ENCODE results near the gene SLC6A12. TPM values are rescaled to one million over a fixed set of nuclear protein-coding genes. Genes with fewer than 3 reads are reported as not detected.

Gene SLC6A12
- polyA plus RNA-seq, 1 experiment: 0.12 TPM

DNA sequence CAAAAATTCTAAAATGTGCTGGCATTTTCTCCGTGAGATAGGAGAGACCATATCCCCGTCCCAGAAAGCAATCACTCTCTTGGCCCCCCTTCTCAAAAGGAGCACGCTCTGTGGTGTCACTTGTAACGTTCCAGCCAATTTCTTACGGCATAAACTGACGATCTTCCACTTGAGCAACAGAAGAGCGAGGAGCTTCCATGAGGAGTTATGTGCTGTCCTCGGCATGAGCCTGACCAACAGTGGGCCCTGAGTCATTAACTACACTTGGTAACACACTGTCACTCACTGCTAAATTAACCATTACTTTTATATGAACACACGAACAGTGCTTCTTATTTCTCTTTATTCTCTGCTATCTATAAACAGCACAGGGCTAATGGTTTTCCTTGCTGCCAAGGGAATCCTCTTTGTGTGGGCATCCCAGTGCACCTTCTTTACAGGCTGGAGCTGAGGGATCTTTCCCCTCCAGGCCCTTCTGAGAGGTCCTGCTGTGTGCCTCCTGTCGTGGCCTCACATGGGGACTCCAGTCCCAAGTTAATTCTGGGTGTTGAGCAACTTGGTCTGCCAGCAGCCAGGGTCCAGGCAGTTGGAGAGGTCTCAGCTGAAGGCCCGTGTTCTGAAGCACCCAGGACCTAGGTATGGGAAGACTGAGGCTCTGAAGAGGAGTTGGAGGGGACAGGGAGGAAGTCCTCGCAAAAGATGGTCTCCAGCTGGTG lies 39.3 kb upstream of the SLC6A12 start:
- ChIA-PET POLR2A (no interaction called here), CTCF (no interaction called here)
- H3K27me3 ChIP-seq (ENCODE audit: control insufficient read depth, insufficient read depth, low read length): peaks cover 36% of the 10 kb centered on the region
- TF ChIP-seq, protein P1, sequence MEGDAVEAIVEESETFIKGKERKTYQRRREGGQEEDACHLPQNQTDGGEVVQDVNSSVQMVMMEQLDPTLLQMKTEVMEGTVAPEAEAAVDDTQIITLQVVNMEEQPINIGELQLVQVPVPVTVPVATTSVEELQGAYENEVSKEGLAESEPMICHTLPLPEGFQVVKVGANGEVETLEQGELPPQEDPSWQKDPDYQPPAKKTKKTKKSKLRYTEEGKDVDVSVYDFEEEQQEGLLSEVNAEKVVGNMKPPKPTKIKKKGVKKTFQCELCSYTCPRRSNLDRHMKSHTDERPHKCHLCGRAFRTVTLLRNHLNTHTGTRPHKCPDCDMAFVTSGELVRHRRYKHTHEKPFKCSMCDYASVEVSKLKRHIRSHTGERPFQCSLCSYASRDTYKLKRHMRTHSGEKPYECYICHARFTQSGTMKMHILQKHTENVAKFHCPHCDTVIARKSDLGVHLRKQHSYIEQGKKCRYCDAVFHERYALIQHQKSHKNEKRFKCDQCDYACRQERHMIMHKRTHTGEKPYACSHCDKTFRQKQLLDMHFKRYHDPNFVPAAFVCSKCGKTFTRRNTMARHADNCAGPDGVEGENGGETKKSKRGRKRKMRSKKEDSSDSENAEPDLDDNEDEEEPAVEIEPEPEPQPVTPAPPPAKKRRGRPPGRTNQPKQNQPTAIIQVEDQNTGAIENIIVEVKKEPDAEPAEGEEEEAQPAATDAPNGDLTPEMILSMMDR (IDR thresholded peaks at IDR 0.05; ENCODE audit: low read depth, low read length): no peak
- no peak overlapping the region for H3K27ac ChIP-seq (ENCODE audit: low read depth, low read length)
- no peak overlapping the region for H3K4me3 ChIP-seq (ENCODE audit: low read depth, low read length)
- H3K9me3 ChIP-seq (ENCODE audit: control insufficient read depth, insufficient read depth, low read length): no peaks in the 10 kb centered on the region; the same call in 1 of the 2 replicates
- DNase-seq (ENCODE audit: low read depth, low spot score): no peak

GRCh38 chr12:252636-253035 lies 38.7 kb upstream of the SLC6A12 start:
- Histone ChIP-seq H3K27me3 (ENCODE audit: control insufficient read depth, insufficient read depth, low read length) (peaks cover 33% of the 10 kb centered on the region), H3K27ac (ENCODE audit: low read depth, low read length) (no peak overlapping the region), H3K4me3 (ENCODE audit: low read depth, low read length) (no peak overlapping the region), H3K9me3 (ENCODE audit: control insufficient read depth, insufficient read depth, low read length) (no peaks in the 10 kb centered on the region; the same call in 1 of the 2 replicates)
- CTCF ChIA-PET: no interaction called here
- POLR2A ChIA-PET: no interaction called here
- TF ChIP-seq, protein P1 (IDR thresholded peaks at IDR 0.05; ENCODE audit: low read depth, low read length): no peak
- no peak for DNase-seq (ENCODE audit: low read depth, low spot score)

DNA sequence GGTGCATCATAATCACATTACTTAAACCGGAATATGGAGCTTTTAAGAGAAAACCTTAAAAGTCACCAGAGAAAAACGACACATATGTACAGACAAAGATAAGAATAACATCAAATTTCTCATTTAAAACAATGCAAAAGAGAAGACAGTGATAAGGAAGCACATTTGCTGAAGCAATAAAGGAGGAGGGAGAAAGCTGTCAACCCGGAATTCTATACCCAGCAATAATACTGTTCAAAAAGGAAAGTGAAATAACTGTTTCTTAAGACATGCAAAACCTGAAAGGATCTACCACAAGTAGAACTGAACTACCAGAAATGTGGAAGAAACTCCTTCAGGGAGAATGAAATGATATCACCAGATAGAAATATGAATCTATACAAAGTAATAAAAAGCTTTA lies 33.3 kb upstream of the SLC6A12 start:
- no peak overlapping the region for H3K27ac ChIP-seq (ENCODE audit: low read depth, low read length)
- DNase-seq (ENCODE audit: low read depth, low spot score): no peak
- ChIA-PET CTCF (interaction anchor here (0.9 kb wide), 1 partner anchor 58 kb away, joined by 3 read pairs; no protein-coding TSS in a partner anchor), POLR2A (no interaction called here)
- H3K4me3 ChIP-seq (ENCODE audit: low read depth, low read length): no peak overlapping the region
- TF ChIP-seq, protein P1 (IDR thresholded peaks at IDR 0.05; ENCODE audit: low read depth, low read length): no peak
- H3K27me3 ChIP-seq (ENCODE audit: control insufficient read depth, insufficient read depth, low read length): peaks cover 15% of the 10 kb centered on the region
- no peaks in the 10 kb centered on the region; the same call in 1 of the 2 replicates for H3K9me3 ChIP-seq (ENCODE audit: control insufficient read depth, insufficient read depth, low read length)

- DNase-seq (ENCODE audit: low read depth, low spot score): no peak
- Histone ChIP-seq H3K27ac (ENCODE audit: low read depth, low read length) (no peak overlapping the region), H3K4me3 (ENCODE audit: low read depth, low read length) (no peak overlapping the region), H3K27me3 (ENCODE audit: control insufficient read depth, insufficient read depth, low read length) (peaks cover 11% of the 10 kb centered on the region), H3K9me3 (ENCODE audit: control insufficient read depth, insufficient read depth, low read length) (no peaks in the 10 kb centered on the region; the same call in 1 of the 2 replicates)
- POLR2A ChIA-PET: no interaction called here
- TF ChIP-seq, protein P1 (IDR thresholded peaks at IDR 0.05; ENCODE audit: low read depth, low read length): no peak
- CTCF ChIA-PET: no interaction called here
These were observed 29.4 kb upstream of the SLC6A12 start for GRCh38 chr12:243381-243780.

DNA sequence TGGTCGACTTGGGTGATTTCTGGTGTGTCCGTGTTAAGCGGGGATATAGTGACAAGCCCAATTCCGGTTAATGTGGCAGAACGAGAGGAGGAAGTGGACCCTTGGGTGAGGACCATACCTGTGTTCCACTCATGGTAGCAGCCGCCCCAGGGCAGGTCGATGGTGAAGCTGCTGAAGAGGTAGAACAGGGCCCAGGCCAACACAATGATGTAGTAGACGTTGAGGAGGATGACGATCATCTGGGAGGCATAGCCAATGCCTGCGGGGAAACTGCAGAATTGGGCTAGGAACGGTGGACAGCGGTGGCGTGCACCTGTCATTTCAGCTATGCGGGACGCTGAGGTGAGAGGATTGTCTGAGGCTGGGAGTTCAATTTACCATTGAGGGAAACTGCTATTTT lies 28.5 kb upstream of the SLC6A12 start:
- H3K9me3 ChIP-seq (ENCODE audit: control insufficient read depth, insufficient read depth, low read length): no peaks in the 10 kb centered on the region; the same call in 1 of the 2 replicates
- H3K27me3 ChIP-seq (ENCODE audit: control insufficient read depth, insufficient read depth, low read length): peaks cover 11% of the 10 kb centered on the region
- TF ChIP-seq, protein P1 (IDR thresholded peaks at IDR 0.05; ENCODE audit: low read depth, low read length): no peak
- H3K27ac ChIP-seq (ENCODE audit: low read depth, low read length): no peak overlapping the region
- ChIA-PET POLR2A (no interaction called here), CTCF (no interaction called here)
- no peak overlapping the region for H3K4me3 ChIP-seq (ENCODE audit: low read depth, low read length)
- no peak for DNase-seq (ENCODE audit: low read depth, low spot score)

All from AG04450 (cell line).